Esophagus muscularis mucosa (tissue), 3 donors: Measurements from ENCODE around the gene GPR151.

Experiments
- CTCF ChIP-seq, 3 experiments: fragments of 200-600 bp in 2 of 3; fragments of 450-650 bp in 1 of 3; sonication (generic) in 2 of 3; IDR thresholded peaks; one replicate each; pipeline ENCODE4 v1.5.1; 2017 to 2019; ENCODE audit warnings: antibody characterized with exemption in 3 of 3, mild to moderate bottlenecking in 2 of 3, moderate library complexity in 1 of 3
- EP300 ChIP-seq: sonication (generic); formaldehyde crosslinking; IDR thresholded peaks from one replicate; pipeline ENCODE4 v1.6.1; 2017; ENCODE audit warnings: antibody characterized with exemption

GRCh38 chr5:146513462-146513861 is 2.5 kb downstream of the GPR151 start:
- no peak for TF ChIP-seq EP300
- no peak for TF ChIP-seq CTCF (IDR thresholded peaks at IDR 0.05)
